HEK293 (cell line): ENCODE results near the gene D2HGDH.

Experiments
- CTCF ChIA-PET: fragments of 350-600 bp; formaldehyde crosslinking; extraction: SDS; loops from one replicate; lab custom pipeline; 2021; ENCODE audit warnings: antibody characterized with exemption; lab: Yijun Ruan, JAX
- POLR2A ChIA-PET: fragments of 300-600 bp; formaldehyde crosslinking; extraction: SDS; loops from one replicate; lab custom pipeline; 2020; ENCODE audit warnings: antibody characterized with exemption, inconsistent platforms; lab: Yijun Ruan, JAX
- H3K27ac ChIP-seq: fragments of 200-500 bp; sonication (Bioruptor generic); 2 replicates; pipeline ENCODE4 v1.5.1; 2014; ENCODE audit warnings: low read depth, low read length, control low read depth, inconsistent platforms; ENCODE audit errors: extremely low read depth
- H3K36me3 ChIP-seq, 2 experiments: fragments of 200-500 bp in 1 of 2; sonication (Bioruptor generic) in 1 of 2; 1 replicate in 1 of 2; 2 replicates in 1 of 2; pipeline ENCODE4 v1.5.1; 2014 to 2017; ENCODE audit warnings: inconsistent platforms in 2 of 2, low read length in 2 of 2; ENCODE audit not compliant: control insufficient read depth in 2 of 2, insufficient read depth in 1 of 2
- H3K4me1 ChIP-seq: fragments of 200-500 bp; sonication (Bioruptor generic); 2 replicates; pipeline ENCODE4 v1.5.1; 2014; ENCODE audit warnings: mild to moderate bottlenecking, low read length, inconsistent platforms; ENCODE audit not compliant: control insufficient read depth, insufficient read depth
- H3K4me3 ChIP-seq: 2 replicates; pipeline ENCODE4 v1.5.1; 2011; ENCODE audit warnings: low read depth, mild to moderate bottlenecking, control low read depth, low read length, moderate library complexity
- H3K9me3 ChIP-seq: fragments of 200-500 bp; sonication (Bioruptor generic); 2 replicates; pipeline ENCODE4 v1.5.1; 2014; ENCODE audit warnings: low read depth, low read length, inconsistent platforms; ENCODE audit not compliant: control insufficient read depth, insufficient read depth
- GFI1B ChIP-seq: fragments of 450-650 bp; formaldehyde crosslinking; IDR thresholded peaks from 2 replicates; pipeline ENCODE4 v1.5.1; 2016; ENCODE audit warnings: missing biosample characterization, missing genetic modification characterization
- SP3 ChIP-seq: fragments of 450-650 bp; formaldehyde crosslinking; IDR thresholded peaks from 2 replicates; pipeline ENCODE4 v1.5.1; 2016; ENCODE audit warnings: missing biosample characterization, missing genetic modification characterization
- SP7 ChIP-seq: fragments of 450-650 bp; formaldehyde crosslinking; IDR thresholded peaks from 2 replicates; pipeline ENCODE4 v1.5.1; 2016; ENCODE audit warnings: missing biosample characterization, missing genetic modification characterization
- TCF7L2 ChIP-seq: IDR thresholded peaks from 2 replicates; pipeline ENCODE4 v1.6.1; 2011; ENCODE audit warnings: low read depth, mild to moderate bottlenecking, inconsistent platforms, low read length, moderate library complexity, borderline replicate concordance
- TSHZ1 ChIP-seq: fragments of 450-650 bp; formaldehyde crosslinking; IDR thresholded peaks from 2 replicates; pipeline ENCODE4 v1.5.1; 2016; ENCODE audit warnings: missing biosample characterization, missing genetic modification characterization, borderline replicate concordance
- ZNF10 ChIP-seq: fragments of 450-650 bp; formaldehyde crosslinking; IDR thresholded peaks from 2 replicates; pipeline ENCODE4 v1.5.1; 2017; ENCODE audit warnings: missing biosample characterization, missing genetic modification characterization
- ZNF133 ChIP-seq: fragments of 450-650 bp; formaldehyde crosslinking; IDR thresholded peaks from 2 replicates; pipeline ENCODE4 v1.5.1; 2016; ENCODE audit warnings: missing biosample characterization, missing genetic modification characterization
- ZNF202 ChIP-seq: fragments of 450-650 bp; formaldehyde crosslinking; IDR thresholded peaks from 2 replicates; pipeline ENCODE4 v1.5.1; 2016; ENCODE audit warnings: missing biosample characterization, missing genetic modification characterization, borderline replicate concordance
- ZNF221 ChIP-seq: fragments of 450-650 bp; formaldehyde crosslinking; IDR thresholded peaks from 2 replicates; pipeline ENCODE4 v1.5.1; 2017; ENCODE audit warnings: missing biosample characterization, missing genetic modification characterization, borderline replicate concordance
- ZNF223 ChIP-seq: fragments of 450-650 bp; formaldehyde crosslinking; IDR thresholded peaks from 2 replicates; pipeline ENCODE4 v1.5.1; 2016; ENCODE audit warnings: missing biosample characterization, missing genetic modification characterization
- ZNF391 ChIP-seq: fragments of 450-650 bp; formaldehyde crosslinking; IDR thresholded peaks from 2 replicates; pipeline ENCODE4 v1.5.1; 2016; ENCODE audit warnings: low read depth, missing biosample characterization, missing genetic modification characterization, borderline replicate concordance
- ZNF48 ChIP-seq: fragments of 450-650 bp; formaldehyde crosslinking; IDR thresholded peaks from 2 replicates; pipeline ENCODE4 v1.5.1; 2016; ENCODE audit warnings: missing biosample characterization, missing genetic modification characterization
- ZNF549 ChIP-seq: fragments of 450-650 bp; IDR thresholded peaks from 2 replicates; pipeline ENCODE4 v1.5.1; 2018; ENCODE audit warnings: missing biosample characterization, missing genetic modification characterization, mild to moderate bottlenecking, inconsistent platforms, moderate library complexity
- ZNF707 ChIP-seq: fragments of 450-650 bp; formaldehyde crosslinking; IDR thresholded peaks from 2 replicates; pipeline ENCODE4 v1.5.1; 2016; ENCODE audit warnings: missing biosample characterization, missing genetic modification characterization

Gene D2HGDH

GRCh38 chr2:241808051-241808720 lies 73.8 kb downstream of the D2HGDH start (continued):
- TF ChIP-seq ZNF549, result no peak
- no peak for TF ChIP-seq SP3 (tag by site-specific recombination)
- TF ChIP-seq SP7 (tag by site-specific recombination), result no peak
- no peak for TF ChIP-seq ZNF223 (tag by site-specific recombination)
- TF ChIP-seq ZNF221, result no peak
- TF ChIP-seq TCF7L2, result no peak
- no peak for TF ChIP-seq ZNF10 (tag by site-specific recombination)
- no peak for TF ChIP-seq ZNF133 (tag by site-specific recombination)
- no peak for TF ChIP-seq ZNF707

GRCh38 chr2:241808721-241809382 lies 74.4 kb downstream of the D2HGDH start, which contains the start of gene NEU4:
TSS of gene NEU4 (plus strand) at chr2:241809193. CDS start at chr2:241814485, 5,292 bp downstream.
- POLR2A ChIA-PET, result no interaction called here
- CTCF ChIA-PET, result no interaction called here
- H3K4me1 ChIP-seq, result no peaks in the 10 kb centered on the region
- H3K36me3 ChIP-seq, result no peaks in the 10 kb centered on the region
- no peak for TF ChIP-seq ZNF202 (tag by site-specific recombination)
- TF ChIP-seq, all 188 proteins: peak for 0
- H3K27ac ChIP-seq, result no peak within 1 kb of the TSS
- no peak within 1 kb of the TSS for H3K4me3 ChIP-seq
- H3K9me3 ChIP-seq, result no peaks in the 10 kb centered on the region

GRCh38 chr2:241809383-241810306 lies 75.2 kb downstream of the D2HGDH start:
- H3K27ac ChIP-seq, result no peak overlapping the region
- ChIA-PET POLR2A (no interaction called here), CTCF (interaction anchor here (0.6 to 0.9 kb wide), 2 partner anchors 16 to 69 kb away, joined by 3 read pairs; no protein-coding TSS in a partner anchor)
- no peak for TF ChIP-seq GFI1B (tag by site-specific recombination)
- no peak for TF ChIP-seq TSHZ1
- no peak for TF ChIP-seq ZNF391 (tag by site-specific recombination)
- no peak for TF ChIP-seq ZNF48
- no peaks in the 10 kb centered on the region for H3K36me3 ChIP-seq
- H3K9me3 ChIP-seq, result no peaks in the 10 kb centered on the region
- no peak overlapping the region for H3K4me3 ChIP-seq
- no peaks in the 10 kb centered on the region for H3K4me1 ChIP-seq
